Heart right ventricle (tissue), 16 donors: ENCODE data around the gene CSNK1D. TPM values are rescaled to one million over a fixed set of nuclear protein-coding genes. Genes with fewer than 3 reads are reported as not detected.

Experiments used
- ATAC-seq, 8 donors: fragments of 200-7000 bp; cut with Tn5 transposase; one replicate each; pipeline ENCODE4 v1.9.1; 2020; ENCODE audit warnings: mild to moderate bottlenecking in 8 of 8, moderate library complexity in 8 of 8, moderate number of reproducible peaks in 1 of 8
- DNase-seq, 2 donors: peaks; one replicate each; pipeline ENCODE4 v3.0.0-alpha.2; 2020
- H3K27ac ChIP-seq, 10 donors: fragments of 200-600 bp; sonication (generic) in 2 of 10; one replicate each; pipeline versions ENCODE4 v1.5.0 to v1.8.0; 2020 to 2022; ENCODE audit warnings: mild to moderate bottlenecking in 3 of 10
- H3K27me3 ChIP-seq, 7 donors: fragments of 200-600 bp; one replicate each; pipeline ENCODE4 v1.8.0; 2021 to 2022; ENCODE audit warnings: mild to moderate bottlenecking in 2 of 7
- H3K36me3 ChIP-seq, 9 donors: fragments of 200-600 bp; sonication (generic) in 1 of 9; one replicate each; pipeline versions ENCODE4 v1.5.0 to v1.8.0; 2020 to 2022; ENCODE audit warnings: mild to moderate bottlenecking in 2 of 9
- H3K4me1 ChIP-seq, 9 donors: fragments of 200-600 bp; sonication (generic) in 1 of 9; one replicate each; pipeline versions ENCODE4 v1.5.0 to v1.8.0; 2020 to 2022; ENCODE audit warnings: mild to moderate bottlenecking in 4 of 9
- H3K4me3 ChIP-seq, 10 donors: fragments of 200-600 bp; sonication (generic) in 2 of 10; one replicate each; pipeline versions ENCODE4 v1.5.0 to v1.8.0; 2020 to 2022; ENCODE audit warnings: mild to moderate bottlenecking in 7 of 10, moderate library complexity in 2 of 10
- H3K9me3 ChIP-seq, 11 donors: fragments of 200-600 bp in 10 of 11; sonication (generic) in 2 of 11; one replicate each; pipeline versions ENCODE4 v1.5.0 to v1.8.0; 2013 to 2022; ENCODE audit warnings: mild to moderate bottlenecking in 2 of 11, control low read depth in 1 of 11, moderate library complexity in 1 of 11
- WGBS, 2 donors: extraction: QIAGEN DNeasy Blood & Tissue Kit; methylation state at CpG; one replicate each; pipeline ENCODE4 v1.1.7; 2013; ENCODE audit warnings: inconsistent platforms in 1 of 2; 5-methylcytosine and 5-hydroxymethylcytosine counted together
- intact Hi-C, 10 donors: fragments of 100-400 bp; cut with DNase I; formaldehyde crosslinking; loops; one replicate each; pipeline versions ENCODE4 v1.11.1 to v1.14.2; 2022
- polyA plus RNA-seq, 2 donors: library from polyadenylated mRNA; stranded (reverse); fragments of 200-250 nt; gene quantifications; one replicate each; pipeline ENCODE4 v1.2.3, GENCODE V29; 2013
- total RNA-seq, 10 donors: library from RNA; stranded (reverse); fragmentation: NEBNext Ultra II Directional in 3 of 10; extraction: Animal tissue kit (Norgen Biotek cat#: 25700) in 3 of 10; gene quantifications; one replicate each; pipeline versions ENCODE4 v1.2.1 to v1.2.4, GENCODE V29; 2021 to 2023
- TF ChIP-seq, protein P1 (sequence below), 9 donors: fragments of 200-600 bp; sonication (generic) in 2 of 9; IDR thresholded peaks; one replicate each; pipeline versions ENCODE4 v1.5.0 to v1.8.0; 2021 to 2022; ENCODE audit warnings: antibody characterized with exemption in 9 of 9, mild to moderate bottlenecking in 5 of 9, moderate library complexity in 1 of 9
- donor health status: Arrhythmogenic right ventricular cardiomyopathy.
- donor health status: ischemic (EF 13 %, LVEDD 7.1; RV severe dilation, severe dysfunction).
- donor health status: healthy with polysubstance abuse.
- donor health status: DM: no; HTN: yes; CAD: no.
- donor health status: DM: no; HTN: no; CAD: no.
- donor health status: ischemic (EF 25% LVEDD 6.9; RV normal size, moderate dysfunction).
- donor health status: ischemic (EF 25% LVEDD 5.7; RV mildly dilated, moderate dysfunction).
- donor health status: healthy.
- donor health status: DM: yes; HTN: yes; CAD: no.
- donor health status: Ischemic cardiomyopathy.
- donor health status: ischemic (EF 35%, LVEDD 5.7; RV mildly dilated, moderate dysfunction).
- donor health status: nonischemic (EF 11% LVEDD 7.7; RV severe dilation, severe dysfunction).
- donor health status: DM: yes; HTN: yes; CAD: no.
- donor health status: PGD.
- donor health status: ischemic (EF 29% LVEDD 5.4; RV normal size, mild dysfunction).
- donor health status: nonischemic (EF 23%, LVEDD 6.1; RV moderate dilation, normal function).

The CSNK1D gene
- total and polyA plus RNA-seq, 12 donors: 54.4 to 72.7 (median 66.8) TPM

DNA sequence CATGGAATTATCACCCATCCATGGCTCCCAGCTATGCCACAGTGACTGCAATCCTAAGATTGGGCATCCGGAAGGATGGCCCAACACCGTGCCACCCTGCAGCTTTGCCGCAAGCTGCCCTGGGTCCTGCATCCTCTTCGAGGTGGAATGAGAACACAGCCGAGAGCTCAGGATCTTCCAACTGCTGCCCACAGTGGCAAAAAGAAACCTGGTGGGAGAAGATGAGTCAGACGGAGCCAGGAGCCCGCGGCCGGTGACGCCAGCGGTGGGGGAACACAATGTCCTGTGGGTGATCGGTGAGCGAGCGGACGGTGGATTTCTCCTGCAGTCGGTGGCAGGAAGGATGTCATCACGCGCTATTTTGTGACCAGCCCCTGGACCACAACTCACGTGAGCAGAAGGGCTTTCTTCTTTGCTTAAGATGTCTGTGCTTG is 23.8 kb upstream of the CSNK1D start:
- intact Hi-C loops: loop anchor here in 4 of 10 donors (5.0 to 10.0 kb wide), 2 partner anchors 52 to 65 kb away; no protein-coding TSS in a partner anchor
- peak; percentile 67 for DNase-seq
- Histone ChIP-seq H3K27me3 (peaks cover 0 to 11% (median 0%) of the 10 kb centered on the region in 7 donors), H3K9me3 (no peaks in the 10 kb centered on the region), H3K4me3 (peak overlapping the region in 9 of 10 donors; percentile 31 to 57 (median 49)), H3K36me3 (no peaks in the 10 kb centered on the region), H3K27ac (peak overlapping the region; percentile 66 to 99 (median 88)), H3K4me1 (peaks cover 11 to 81% (median 31%) of the 10 kb centered on the region in 9 donors)
- 54 to 61% methylated on average over 19 of the region's 19 CpGs for WGBS, 2 donors
- peak in 6 of 8 donors; percentile 8 to 53 (median 20) for ATAC-seq
- TF ChIP-seq, protein P1, sequence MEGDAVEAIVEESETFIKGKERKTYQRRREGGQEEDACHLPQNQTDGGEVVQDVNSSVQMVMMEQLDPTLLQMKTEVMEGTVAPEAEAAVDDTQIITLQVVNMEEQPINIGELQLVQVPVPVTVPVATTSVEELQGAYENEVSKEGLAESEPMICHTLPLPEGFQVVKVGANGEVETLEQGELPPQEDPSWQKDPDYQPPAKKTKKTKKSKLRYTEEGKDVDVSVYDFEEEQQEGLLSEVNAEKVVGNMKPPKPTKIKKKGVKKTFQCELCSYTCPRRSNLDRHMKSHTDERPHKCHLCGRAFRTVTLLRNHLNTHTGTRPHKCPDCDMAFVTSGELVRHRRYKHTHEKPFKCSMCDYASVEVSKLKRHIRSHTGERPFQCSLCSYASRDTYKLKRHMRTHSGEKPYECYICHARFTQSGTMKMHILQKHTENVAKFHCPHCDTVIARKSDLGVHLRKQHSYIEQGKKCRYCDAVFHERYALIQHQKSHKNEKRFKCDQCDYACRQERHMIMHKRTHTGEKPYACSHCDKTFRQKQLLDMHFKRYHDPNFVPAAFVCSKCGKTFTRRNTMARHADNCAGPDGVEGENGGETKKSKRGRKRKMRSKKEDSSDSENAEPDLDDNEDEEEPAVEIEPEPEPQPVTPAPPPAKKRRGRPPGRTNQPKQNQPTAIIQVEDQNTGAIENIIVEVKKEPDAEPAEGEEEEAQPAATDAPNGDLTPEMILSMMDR (IDR thresholded peaks at IDR 0.05): no peak

DNA sequence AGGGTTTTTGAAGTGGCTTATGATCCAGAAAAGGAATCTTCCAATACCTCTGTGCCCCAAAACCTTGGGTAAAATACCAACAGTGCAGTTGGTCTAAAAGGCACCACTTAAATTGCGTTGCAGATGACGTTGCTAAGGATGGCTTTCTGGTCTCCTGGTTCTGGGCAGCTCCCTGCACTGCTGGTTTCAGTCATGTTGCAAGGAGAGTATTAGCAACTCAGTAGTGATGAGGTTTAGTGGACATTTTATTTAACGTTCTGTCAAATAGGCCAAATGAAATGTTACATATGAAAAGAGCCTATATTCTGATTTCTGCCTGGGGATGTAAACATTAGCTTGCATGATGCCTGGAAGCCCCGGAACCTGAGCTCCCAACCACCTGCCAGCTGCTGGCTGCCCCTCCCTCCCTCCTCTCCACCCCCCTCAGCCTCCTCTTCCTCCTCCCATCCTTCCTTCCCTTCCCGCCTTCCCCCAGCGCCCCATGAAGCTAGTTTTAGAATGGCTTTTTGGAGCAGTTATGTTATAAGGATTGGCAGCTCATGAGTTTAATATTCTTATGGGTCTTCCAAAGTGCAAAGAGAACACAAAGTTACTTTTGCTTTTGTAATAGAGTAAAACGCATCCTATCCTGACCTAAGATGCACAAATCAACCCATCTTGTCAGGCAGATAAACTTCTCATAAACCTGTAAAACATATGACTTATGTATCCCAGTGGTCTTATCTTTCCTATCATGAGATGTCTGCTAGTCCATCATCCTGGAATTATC is 23.2 kb upstream of the CSNK1D start:
- Histone ChIP-seq H3K4me3 (peak overlapping the region in 8 of 10 donors; percentile 31 to 57 (median 51)), H3K4me1 (peaks cover 11 to 82% (median 37%) of the 10 kb centered on the region in 9 donors), H3K27me3 (peaks cover 0 to 5% (median 0%) of the 10 kb centered on the region in 7 donors), H3K27ac (peak overlapping the region; percentile 66 to 99 (median 88)), H3K36me3 (no peaks in the 10 kb centered on the region), H3K9me3 (no peaks in the 10 kb centered on the region)
- 51 to 54% methylated on average over 7 of the region's 7 CpGs for WGBS, 2 donors
- TF ChIP-seq, protein P1 (IDR thresholded peaks at IDR 0.05): no peak
- no peak for DNase-seq
- no peak for ATAC-seq
- intact Hi-C loops: loop anchor here in 4 of 10 donors (5.0 to 10.0 kb wide), 2 partner anchors 52 to 64 kb away; no protein-coding TSS in a partner anchor

DNA sequence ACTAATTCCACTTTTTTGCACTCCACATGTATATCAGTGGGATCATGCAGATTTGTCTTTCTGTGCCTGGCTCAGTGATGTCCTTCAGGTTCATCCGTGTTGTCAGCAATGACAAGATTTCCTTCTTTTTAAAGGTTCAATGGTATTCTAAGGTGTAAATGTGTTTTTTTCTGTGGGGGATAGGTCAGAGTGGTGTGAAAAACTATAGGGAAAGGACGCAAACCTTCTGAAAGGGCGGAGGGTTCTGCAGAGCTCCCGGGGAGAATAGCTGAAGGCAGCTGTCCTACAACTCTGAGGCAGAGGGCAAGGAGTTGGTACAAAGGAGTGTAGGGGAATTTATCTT is 21.9 kb upstream of the CSNK1D start:
- TF ChIP-seq, protein P1 (IDR thresholded peaks at IDR 0.05): no peak
- H3K9me3 ChIP-seq: no peaks in the 10 kb centered on the region
- H3K27me3 ChIP-seq: no peaks in the 10 kb centered on the region
- intact Hi-C loops: loop anchor here in 4 of 10 donors (5.0 to 10.0 kb wide), 2 partner anchors 51 to 63 kb away; no protein-coding TSS in a partner anchor
- no peak overlapping the region for H3K4me3 ChIP-seq
- H3K4me1 ChIP-seq: peaks cover 11 to 76% (median 39%) of the 10 kb centered on the region in 9 donors
- ATAC-seq (no peak), DNase-seq (no peak)
- no peak overlapping the region for H3K27ac ChIP-seq
- no peaks in the 10 kb centered on the region for H3K36me3 ChIP-seq
- WGBS, 2 donors: 70 to 79% methylated on average over 4 of the region's 4 CpGs

DNA sequence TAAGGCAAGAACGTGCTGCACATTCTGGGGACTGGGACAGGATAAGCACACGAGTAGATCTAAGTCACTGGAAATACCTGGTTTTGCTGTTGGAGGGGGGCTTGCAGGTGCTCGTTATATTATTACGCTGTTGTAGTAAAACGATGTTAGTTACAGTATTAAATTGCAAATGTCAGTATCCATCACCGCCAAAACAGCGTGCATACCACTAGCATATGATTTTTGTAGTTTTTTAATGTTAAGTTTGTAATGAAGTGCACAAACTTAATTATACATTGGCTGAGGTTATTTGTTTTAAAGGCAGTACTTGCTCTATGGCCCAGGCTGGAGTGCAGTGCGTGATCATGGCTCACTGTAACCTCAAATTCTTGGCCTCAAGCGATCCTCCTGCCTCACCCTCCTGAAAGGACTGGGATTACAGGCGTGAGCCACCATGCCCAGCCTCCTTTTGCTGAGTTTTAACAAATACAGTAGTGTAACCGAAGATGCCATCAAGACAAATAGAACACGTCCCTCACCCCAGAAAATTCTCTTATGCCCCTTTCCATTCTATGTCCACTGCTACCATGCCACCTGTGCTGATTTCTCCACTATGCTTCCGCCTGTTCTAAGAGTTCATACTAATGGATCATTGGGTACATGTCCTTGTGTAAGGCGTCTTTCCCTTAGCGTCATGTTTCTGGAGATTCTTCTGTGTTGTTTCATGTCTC is 20.7 kb upstream of the CSNK1D start:
- H3K9me3 ChIP-seq: no peaks in the 10 kb centered on the region
- H3K4me3 ChIP-seq: peak overlapping the region in 7 of 10 donors; percentile 15 to 88 (median 52)
- H3K4me1 ChIP-seq: peaks cover 14 to 64% (median 47%) of the 10 kb centered on the region in 9 donors
- no peaks in the 10 kb centered on the region for H3K36me3 ChIP-seq
- peak overlapping the region in 9 of 10 donors; percentile 53 to 85 (median 80) for H3K27ac ChIP-seq
- DNase-seq: no peak
- intact Hi-C loops: loop anchor here in 3 of 10 donors (10.0 kb wide), 1 partner anchor 49 kb away; no protein-coding TSS in a partner anchor
- WGBS, 2 donors: 89 to 91% methylated on average over 15 of the region's 15 CpGs
- ATAC-seq: no peak
- no peaks in the 10 kb centered on the region for H3K27me3 ChIP-seq
- TF ChIP-seq, protein P1 (IDR thresholded peaks at IDR 0.05): no peak
